SU-DHL-6 (cell line): Measurements from ENCODE around the gene PHF21B.

Source experiments
- CTCF ChIP-seq: fragments of 200-600 bp; sonication (generic); IDR thresholded peaks from one replicate; pipeline ENCODE4 v1.5.1; 2017; ENCODE audit warnings: antibody characterized with exemption, mild to moderate bottlenecking, low read length, moderate library complexity; ENCODE audit not compliant: insufficient read depth, poor library complexity, severe bottlenecking
- EZH2phosphoT487 ChIP-seq: fragments of 200-600 bp; sonication (generic), shearing (Covaris generic); conservative IDR thresholded peaks from 2 replicates; pipeline ENCODE4 v1.6.1; 2018; ENCODE audit warnings: mild to moderate bottlenecking, antibody characterized with exemption, low read length, moderate library complexity, mixed read lengths

GRCh38 chr22:45036154-45036553, 26.3 kb upstream of the PHF21B start:
- TF ChIP-seq CTCF: no peak
- TF ChIP-seq EZH2phosphoT487: no peak
